Loucy (cell line): ENCODE results near the gene PNCK.

Experiments
- H2AFZ ChIP-seq: fragments of 200-600 bp; sonication (generic); 2 replicates; pipeline ENCODE4 v1.6.0; 2016; ENCODE audit warnings: antibody characterized with exemption, mild to moderate bottlenecking, low read length, moderate library complexity
- H3F3A ChIP-seq: fragments of 200-600 bp; 2 replicates; pipeline ENCODE4 v1.6.0; 2016; ENCODE audit warnings: antibody characterized with exemption, low read depth, mild to moderate bottlenecking
- H3K27me3 ChIP-seq: fragments of 200-600 bp; sonication (generic); 2 replicates; pipeline ENCODE4 v1.6.1; 2014; ENCODE audit warnings: low read length, mild to moderate bottlenecking; ENCODE audit not compliant: insufficient read depth, poor library complexity, severe bottlenecking
- H3K36me3 ChIP-seq: fragments of 200-600 bp; sonication (generic); 2 replicates; pipeline ENCODE4 v1.6.1; 2016; ENCODE audit warnings: low read length; ENCODE audit not compliant: insufficient read depth
- H3K4me1 ChIP-seq: fragments of 200-600 bp; sonication (generic); 2 replicates; pipeline ENCODE4 v1.5.1; 2014; ENCODE audit warnings: low read length, mild to moderate bottlenecking; ENCODE audit not compliant: insufficient read depth, poor library complexity, severe bottlenecking
- H3K4me2 ChIP-seq: fragments of 200-600 bp; sonication (generic); 2 replicates; pipeline ENCODE4 v1.6.0; 2014; ENCODE audit warnings: antibody characterized with exemption, low read length, low read depth, mild to moderate bottlenecking; ENCODE audit not compliant: poor library complexity, severe bottlenecking
- H3K4me3 ChIP-seq: fragments of 200-600 bp; sonication (generic); 2 replicates; pipeline ENCODE4 v1.5.1; 2014; ENCODE audit warnings: low read length, mild to moderate bottlenecking, mixed read lengths; ENCODE audit not compliant: poor library complexity, severe bottlenecking
- H3K79me2 ChIP-seq: fragments of 200-600 bp; sonication (generic); 2 replicates; pipeline ENCODE4 v1.6.1; 2014; ENCODE audit warnings: low read length; ENCODE audit not compliant: insufficient read depth
- H3K9ac ChIP-seq: fragments of 200-600 bp; sonication (generic); 2 replicates; pipeline ENCODE4 v1.6.0; 2014; ENCODE audit warnings: mild to moderate bottlenecking, low read depth, low read length, moderate library complexity; ENCODE audit not compliant: poor library complexity, severe bottlenecking
- H3K9me2 ChIP-seq: fragments of 200-600 bp; sonication (generic); replicated peaks from 2 replicates; pipeline ENCODE4 v1.6.1; 2016; ENCODE audit warnings: low read depth, low read length, mixed read lengths
- H3K9me3 ChIP-seq: fragments of 200-600 bp; sonication (generic); 2 replicates; pipeline ENCODE4 v1.6.1; 2014; ENCODE audit warnings: mild to moderate bottlenecking, antibody characterized with exemption, low read length, low read depth; ENCODE audit not compliant: insufficient read depth
- H4K20me1 ChIP-seq: fragments of 200-600 bp; sonication (generic); 2 replicates; pipeline ENCODE4 v1.6.0; 2014; ENCODE audit warnings: antibody characterized with exemption, low read length, mild to moderate bottlenecking; ENCODE audit not compliant: insufficient read depth, poor library complexity, severe bottlenecking
- EZH2phosphoT487 ChIP-seq: fragments of 200-600 bp; IDR thresholded peaks from 2 replicates; pipeline ENCODE4 v1.6.1; 2018; ENCODE audit warnings: antibody characterized with exemption, mild to moderate bottlenecking, moderate library complexity, borderline replicate concordance
- TF ChIP-seq, protein P1 (sequence below): fragments of 200-600 bp; sonication (generic); conservative IDR thresholded peaks from 2 replicates; pipeline ENCODE4 v1.5.1; 2014; ENCODE audit warnings: mild to moderate bottlenecking, antibody characterized with exemption, low read length

PNCK gene

DNA sequence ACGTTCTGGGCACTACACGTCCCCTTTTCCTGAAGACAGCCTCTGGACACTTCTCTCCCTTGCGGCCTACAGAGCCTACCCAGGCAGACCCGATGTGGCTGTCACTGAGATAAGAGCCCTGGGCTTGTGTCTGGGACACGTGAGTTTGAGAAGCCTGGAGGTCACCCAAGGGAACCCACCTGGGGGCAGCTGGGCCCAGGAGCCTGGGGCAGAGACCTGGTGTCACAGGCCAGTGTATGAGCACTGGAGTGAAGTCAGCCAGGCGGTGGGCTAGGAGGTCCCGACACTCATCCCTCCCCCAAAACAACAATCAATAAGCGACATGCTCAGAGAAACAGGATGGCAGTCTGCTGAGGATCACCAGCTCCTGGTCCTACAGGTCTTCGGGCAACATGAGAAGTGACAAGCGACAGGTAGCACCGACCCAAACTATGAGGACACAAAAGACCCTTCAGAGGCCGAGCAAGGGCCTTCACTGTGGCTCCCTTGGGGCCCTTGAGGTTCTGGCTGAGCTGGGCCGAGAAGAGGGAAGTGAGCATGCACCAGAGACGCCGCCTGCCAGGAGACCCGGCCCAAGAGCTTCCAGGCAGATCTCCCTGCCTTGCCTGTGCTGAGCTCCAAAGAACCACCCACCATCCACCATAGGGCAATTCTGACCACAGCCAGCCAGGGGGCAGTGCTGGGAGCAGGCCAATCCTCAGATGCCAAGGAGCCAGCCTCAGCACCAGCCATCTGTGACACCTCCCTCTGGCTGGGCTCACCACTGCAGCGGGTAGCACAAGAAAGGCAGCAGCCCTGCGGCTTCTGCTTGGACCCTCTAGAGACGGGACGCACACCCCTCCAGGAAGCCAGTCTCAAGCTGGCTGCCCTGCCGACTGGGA is 37.6 kb downstream of the PNCK start:
- Histone ChIP-seq H3K79me2 (no peaks in the 10 kb centered on the region), H3K4me1 (no peaks in the 10 kb centered on the region), H2AFZ (no peak overlapping the region), H3K27me3 (no peaks in the 10 kb centered on the region), H3K9me2 (no peaks in the 10 kb centered on the region), H3K36me3 (no peaks in the 10 kb centered on the region), H3F3A (no peaks in the 10 kb centered on the region), H3K4me3 (no peak overlapping the region), H3K9me3 (no peaks in the 10 kb centered on the region), H3K4me2 (no peak overlapping the region), H4K20me1 (no peaks in the 10 kb centered on the region), H3K9ac (no peak overlapping the region)
- no peak for TF ChIP-seq EZH2phosphoT487
- TF ChIP-seq, protein P1, sequence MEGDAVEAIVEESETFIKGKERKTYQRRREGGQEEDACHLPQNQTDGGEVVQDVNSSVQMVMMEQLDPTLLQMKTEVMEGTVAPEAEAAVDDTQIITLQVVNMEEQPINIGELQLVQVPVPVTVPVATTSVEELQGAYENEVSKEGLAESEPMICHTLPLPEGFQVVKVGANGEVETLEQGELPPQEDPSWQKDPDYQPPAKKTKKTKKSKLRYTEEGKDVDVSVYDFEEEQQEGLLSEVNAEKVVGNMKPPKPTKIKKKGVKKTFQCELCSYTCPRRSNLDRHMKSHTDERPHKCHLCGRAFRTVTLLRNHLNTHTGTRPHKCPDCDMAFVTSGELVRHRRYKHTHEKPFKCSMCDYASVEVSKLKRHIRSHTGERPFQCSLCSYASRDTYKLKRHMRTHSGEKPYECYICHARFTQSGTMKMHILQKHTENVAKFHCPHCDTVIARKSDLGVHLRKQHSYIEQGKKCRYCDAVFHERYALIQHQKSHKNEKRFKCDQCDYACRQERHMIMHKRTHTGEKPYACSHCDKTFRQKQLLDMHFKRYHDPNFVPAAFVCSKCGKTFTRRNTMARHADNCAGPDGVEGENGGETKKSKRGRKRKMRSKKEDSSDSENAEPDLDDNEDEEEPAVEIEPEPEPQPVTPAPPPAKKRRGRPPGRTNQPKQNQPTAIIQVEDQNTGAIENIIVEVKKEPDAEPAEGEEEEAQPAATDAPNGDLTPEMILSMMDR = peak; percentile 62

GRCh38 chrX:153635388-153635787 is 38.2 kb downstream of the PNCK start:
- no peak overlapping the region for H3K4me2 ChIP-seq
- H3K4me1 ChIP-seq = no peaks in the 10 kb centered on the region
- no peaks in the 10 kb centered on the region for H3K79me2 ChIP-seq
- H3K27me3 ChIP-seq = no peaks in the 10 kb centered on the region
- no peak overlapping the region for H3K9ac ChIP-seq
- no peak for TF ChIP-seq EZH2phosphoT487
- TF ChIP-seq, protein P1 = no peak
- H2AFZ ChIP-seq = no peak overlapping the region
- no peaks in the 10 kb centered on the region for H4K20me1 ChIP-seq
- H3F3A ChIP-seq = no peaks in the 10 kb centered on the region
- no peak overlapping the region for H3K4me3 ChIP-seq
- H3K36me3 ChIP-seq = no peaks in the 10 kb centered on the region
- no peaks in the 10 kb centered on the region for H3K9me3 ChIP-seq
- H3K9me2 ChIP-seq = no peaks in the 10 kb centered on the region

GRCh38 chrX:153634832-153635231 is 38.8 kb downstream of the PNCK start:
- Histone ChIP-seq H2AFZ (no peak overlapping the region), H3K4me2 (no peak overlapping the region), H3K9me3 (no peaks in the 10 kb centered on the region), H4K20me1 (no peaks in the 10 kb centered on the region), H3K36me3 (no peaks in the 10 kb centered on the region), H3K79me2 (no peaks in the 10 kb centered on the region), H3K27me3 (no peaks in the 10 kb centered on the region), H3K4me1 (no peaks in the 10 kb centered on the region), H3F3A (no peaks in the 10 kb centered on the region), H3K9me2 (no peaks in the 10 kb centered on the region), H3K9ac (no peak overlapping the region), H3K4me3 (no peak overlapping the region)
- no peak for TF ChIP-seq EZH2phosphoT487
- TF ChIP-seq, protein P1 = no peak
